NCI-H1694 treated with DMSO at 0.1 percent for 48 hours (cell line): ENCODE data around the gene CARD10.

Source experiments
- DNase-seq: peaks from one replicate; lab custom pipeline; 2025; lab: John Stamatoyannopoulos, UW

Gene CARD10

GRCh38 chr22:37467391-37467955, 51.7 kb downstream of the CARD10 start:
- peak; percentile 74 for DNase-seq

GRCh38 chr22:37464181-37464580, 55.0 kb downstream of the CARD10 start:
- DNase-seq, result peak; percentile 63

GRCh38 chr22:37462983-37463382, 56.2 kb downstream of the CARD10 start:
- peak; percentile 59 for DNase-seq

- DNase-seq, result no peak
Observed at GRCh38 chr22:37462436-37462835, 56.8 kb downstream of the CARD10 start.

GRCh38 chr22:37461961-37462360, 57.3 kb downstream of the CARD10 start:
- peak; percentile 68 for DNase-seq

- DNase-seq, result no peak
Observed at GRCh38 chr22:37460684-37461083, 58.5 kb downstream of the CARD10 start.

GRCh38 chr22:37459206-37459605, 60.0 kb downstream of the CARD10 start:
- DNase-seq, result no peak

GRCh38 chr22:37457093-37457893, 61.9 kb downstream of the CARD10 start:
- DNase-seq, result peak; percentile 39

GRCh38 chr22:37456346-37456745, 62.9 kb downstream of the CARD10 start:
- no peak for DNase-seq

- DNase-seq, result no peak
Observed at GRCh38 chr22:37455896-37456295, 63.3 kb downstream of the CARD10 start.

- no peak for DNase-seq
Observed at GRCh38 chr22:37454857-37455686, 64.1 kb downstream of the CARD10 start.

GRCh38 chr22:37453696-37454095, 65.5 kb downstream of the CARD10 start:
- DNase-seq, result no peak

- DNase-seq, result no peak
Observed at GRCh38 chr22:37451218-37451617, 68.0 kb downstream of the CARD10 start.

GRCh38 chr22:37449331-37450001, 69.7 kb downstream of the CARD10 start:
- no peak for DNase-seq

- DNase-seq, result peak; percentile 78
Observed at GRCh38 chr22:37448516-37449127, 70.6 kb downstream of the CARD10 start.

GRCh38 chr22:37445501-37445900, 73.7 kb downstream of the CARD10 start:
- DNase-seq, result no peak

- DNase-seq, result no peak
Observed at GRCh38 chr22:37443977-37444376, 75.2 kb downstream of the CARD10 start.

- DNase-seq, result no peak
Observed at GRCh38 chr22:37443086-37443485, 76.1 kb downstream of the CARD10 start.

GRCh38 chr22:37442537-37442936, 76.7 kb downstream of the CARD10 start:
- DNase-seq, result no peak

- DNase-seq, result no peak
Observed at GRCh38 chr22:37442135-37442534, 77.1 kb downstream of the CARD10 start.

GRCh38 chr22:37440875-37441274, 78.3 kb downstream of the CARD10 start:
- no peak for DNase-seq
